LNCaP clone FGC (cell line): ENCODE data around the gene CSNK1D.

Experiments
- DNase-seq: peaks from one replicate; pipeline ENCODE4 v3.0.0-alpha.2; 2011; ENCODE audit warnings: low read depth
- H3K4me3 ChIP-seq: 2 replicates; pipeline ENCODE4 v1.5.1; 2011; ENCODE audit warnings: mild to moderate bottlenecking, low read depth, low read length, control low read depth
- CTCF ChIP-seq: IDR thresholded peaks from 2 replicates; pipeline ENCODE4 v1.5.1; 2012; ENCODE audit warnings: mild to moderate bottlenecking; ENCODE audit not compliant: control insufficient read depth, insufficient read depth; ENCODE audit errors: extremely low read depth

The CSNK1D gene

GRCh38 chr17:82301300-82301915 lies 27.9 kb upstream of the CSNK1D start:
- H3K4me3 ChIP-seq: no peak overlapping the region
- no peak for DNase-seq
- TF ChIP-seq CTCF: no peak

- no peak for DNase-seq
- H3K4me3 ChIP-seq: no peak overlapping the region
- peak; percentile 58 for TF ChIP-seq CTCF
These were observed 27.3 kb upstream of the CSNK1D start for GRCh38 chr17:82300707-82301270.

GRCh38 chr17:82300228-82300627 lies 26.7 kb upstream of the CSNK1D start:
- DNase-seq: no peak
- TF ChIP-seq CTCF: no peak
- no peak overlapping the region for H3K4me3 ChIP-seq

- no peak overlapping the region for H3K4me3 ChIP-seq
- no peak for DNase-seq
- TF ChIP-seq CTCF: no peak
These were observed 26.0 kb upstream of the CSNK1D start for GRCh38 chr17:82299452-82299851.

GRCh38 chr17:82298538-82299421 lies 25.3 kb upstream of the CSNK1D start:
- no peak for DNase-seq
- H3K4me3 ChIP-seq: peak overlapping the region; percentile 45
- no peak for TF ChIP-seq CTCF

GRCh38 chr17:82297714-82298537 lies 24.4 kb upstream of the CSNK1D start:
- TF ChIP-seq CTCF: no peak
- peak; percentile 66 for DNase-seq
- H3K4me3 ChIP-seq: peak overlapping the region; percentile 45
